ENCODE results near the gene KAT14. TPM values are rescaled to one million over a fixed set of nuclear protein-coding genes. Genes with fewer than 3 reads are reported as not detected.
"Not testable (repeated sequence)": the region's sequence is repeated elsewhere in the genome, so short reads cannot be mapped to it uniquely, and the experiment has no call there.

Gene KAT14
- total RNA-seq, 1 donor from 2014 or later: 10.4 TPM

GRCh38 chr20:18224968-18225568 lies 87.4 kb downstream of the KAT14 start:
- no peak for DNase-seq

DNA sequence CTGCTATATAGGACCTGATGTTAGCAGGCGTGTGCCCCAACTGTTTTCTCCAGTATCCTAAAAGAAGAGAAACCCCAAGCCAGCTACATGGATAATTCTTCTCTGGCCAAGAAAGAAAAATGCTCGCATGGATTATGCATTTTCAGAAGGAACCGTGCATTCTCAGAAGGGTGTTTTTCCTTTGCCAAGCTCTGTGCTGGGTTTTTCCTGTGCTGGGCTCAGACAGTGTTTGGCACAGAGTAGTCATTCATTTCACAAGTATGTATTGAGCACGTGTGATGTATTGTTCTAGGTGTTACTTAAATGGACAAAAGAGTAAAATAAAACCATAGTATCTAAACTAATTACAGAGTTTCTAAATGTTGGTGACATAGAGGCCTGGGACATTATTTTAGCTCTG lies 88.0 kb downstream of the KAT14 start:
- no peak for DNase-seq

- not testable (repeated sequence) for DNase-seq
These were observed 89.1 kb downstream of the KAT14 start for GRCh38 chr20:18226741-18227140.

GRCh38 chr20:18233408-18233943 lies 95.8 kb downstream of the KAT14 start:
- DNase-seq: no peak

Small RNAs within 50 kb of the gene (small RNA-seq; reads per million reads assigned to genes)
- gene RF00019 (ENCODE audit: low replicate concordance) (not detected), gene RNU7-137P (ENCODE audit: low replicate concordance) (not detected)

Other genes with a start within 250 kb of the KAT14 start
- 97.3 TPM for gene SNX5, start 169.1 kb upstream of the KAT14 start, total RNA-seq
- gene MGME1, start 168.8 kb upstream of the KAT14 start, total RNA-seq: 23.3 TPM
- 1.8 TPM for gene OVOL2, start 79.9 kb upstream of the KAT14 start, total RNA-seq
- gene PET117, start within 50 bp of the KAT14 start, total RNA-seq: 6.7 TPM
- gene ZNF133, start 150.7 kb downstream of the KAT14 start, total RNA-seq: 20.4 TPM